ENCODE measurements around the gene BCR.

The BCR gene

GRCh38 chr22:23246982-23247766 is 66.9 kb downstream of the BCR start:
- no peak for DNase-seq

GRCh38 chr22:23248583-23248982 is 68.3 kb downstream of the BCR start:
- no peak for DNase-seq

DNA sequence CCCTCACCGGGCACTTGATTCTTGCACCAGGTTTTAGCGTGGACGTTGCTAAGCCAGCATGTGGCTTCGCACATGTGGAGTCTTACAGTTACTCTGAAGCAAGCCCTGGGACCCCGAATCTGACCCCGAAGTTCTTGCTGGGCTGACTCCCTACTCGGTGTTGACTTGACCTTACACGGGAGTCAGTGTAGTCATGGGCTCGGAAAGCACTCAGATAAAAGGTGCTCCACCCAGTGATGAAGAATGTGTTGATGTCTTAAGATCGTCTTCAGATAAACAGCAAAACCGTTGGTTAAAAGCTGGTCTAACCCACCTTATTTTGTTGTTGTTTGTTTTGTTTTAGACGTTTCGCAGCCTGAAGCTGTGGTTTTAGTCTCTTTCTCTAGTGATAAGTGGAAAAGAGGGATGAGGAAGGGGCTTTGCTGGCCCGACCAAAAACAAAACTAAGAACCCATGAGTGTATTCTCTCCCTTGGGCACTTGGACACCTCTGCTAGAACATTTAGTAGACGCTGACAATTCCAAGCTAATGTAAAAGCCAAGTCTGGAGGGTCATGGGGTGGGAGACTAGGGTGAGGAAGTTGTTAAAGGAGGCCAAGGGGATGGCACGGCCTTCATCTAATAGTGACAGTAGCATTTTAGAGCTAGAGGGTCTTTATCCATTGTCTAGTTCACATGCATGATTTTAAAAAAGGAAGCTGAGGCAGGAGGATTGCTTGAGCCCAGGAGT is 69.9 kb downstream of the BCR start:
- no peak for DNase-seq

DNA sequence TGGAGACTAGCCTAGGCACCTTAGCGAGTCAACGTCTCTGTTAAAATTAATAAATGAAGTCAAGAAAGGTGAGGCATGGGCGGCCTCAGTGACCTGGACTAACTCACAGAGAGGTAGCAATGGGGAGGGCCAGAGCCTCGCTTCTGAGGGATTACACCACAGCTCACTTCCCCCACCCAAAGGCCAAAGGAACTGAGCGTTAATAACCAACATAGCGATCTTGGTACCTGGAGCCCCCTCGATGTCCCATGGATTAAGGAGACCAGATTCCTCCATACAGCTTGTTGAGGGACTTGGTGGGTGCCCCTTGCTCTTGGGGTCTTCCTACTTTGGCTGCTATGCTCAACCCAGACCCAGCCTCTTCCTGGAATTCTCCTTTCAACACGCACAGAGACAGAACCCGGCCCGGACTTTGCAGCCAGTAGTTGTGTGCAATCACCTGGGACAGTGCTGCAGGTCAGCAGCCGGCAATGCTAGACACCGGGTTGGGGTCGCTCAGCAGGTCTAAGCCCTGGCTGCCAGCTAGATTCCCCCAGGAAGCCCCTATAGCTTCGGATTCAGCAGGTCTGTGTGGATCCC is 70.6 kb downstream of the BCR start:
- no peak for DNase-seq

GRCh38 chr22:23251445-23252093 is 71.3 kb downstream of the BCR start:
- DNase-seq: no peak

DNA sequence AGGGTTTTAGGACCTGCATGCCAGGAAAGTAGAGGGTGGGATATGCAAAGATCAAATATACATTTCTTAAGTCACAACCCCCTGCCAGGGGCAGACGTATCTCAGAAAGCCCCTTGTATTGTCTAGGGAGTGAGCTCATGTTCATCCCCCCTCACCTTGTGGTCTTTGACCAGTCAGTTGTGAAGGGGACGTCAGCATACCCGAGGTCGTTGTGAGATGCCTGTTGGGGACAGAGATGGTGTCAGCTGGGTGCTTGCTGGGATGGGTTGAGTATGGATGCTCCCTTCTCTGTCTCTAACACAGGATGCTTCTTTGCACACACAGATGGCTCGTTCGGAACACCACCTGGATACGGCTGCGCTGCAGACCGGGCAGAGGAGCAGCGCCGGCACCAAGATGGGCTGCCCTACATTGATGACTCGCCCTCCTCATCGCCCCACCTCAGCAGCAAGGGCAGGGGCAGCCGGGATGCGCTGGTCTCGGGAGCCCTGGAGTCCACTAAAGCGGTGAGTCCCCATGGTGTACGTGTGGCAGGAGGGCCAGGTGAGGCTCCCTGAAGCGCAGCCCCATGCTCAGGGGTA is 73.3 kb downstream of the BCR start:
- DNase-seq: no peak

GRCh38 chr22:23255506-23256170 is 75.3 kb downstream of the BCR start:
- no peak for DNase-seq

DNA sequence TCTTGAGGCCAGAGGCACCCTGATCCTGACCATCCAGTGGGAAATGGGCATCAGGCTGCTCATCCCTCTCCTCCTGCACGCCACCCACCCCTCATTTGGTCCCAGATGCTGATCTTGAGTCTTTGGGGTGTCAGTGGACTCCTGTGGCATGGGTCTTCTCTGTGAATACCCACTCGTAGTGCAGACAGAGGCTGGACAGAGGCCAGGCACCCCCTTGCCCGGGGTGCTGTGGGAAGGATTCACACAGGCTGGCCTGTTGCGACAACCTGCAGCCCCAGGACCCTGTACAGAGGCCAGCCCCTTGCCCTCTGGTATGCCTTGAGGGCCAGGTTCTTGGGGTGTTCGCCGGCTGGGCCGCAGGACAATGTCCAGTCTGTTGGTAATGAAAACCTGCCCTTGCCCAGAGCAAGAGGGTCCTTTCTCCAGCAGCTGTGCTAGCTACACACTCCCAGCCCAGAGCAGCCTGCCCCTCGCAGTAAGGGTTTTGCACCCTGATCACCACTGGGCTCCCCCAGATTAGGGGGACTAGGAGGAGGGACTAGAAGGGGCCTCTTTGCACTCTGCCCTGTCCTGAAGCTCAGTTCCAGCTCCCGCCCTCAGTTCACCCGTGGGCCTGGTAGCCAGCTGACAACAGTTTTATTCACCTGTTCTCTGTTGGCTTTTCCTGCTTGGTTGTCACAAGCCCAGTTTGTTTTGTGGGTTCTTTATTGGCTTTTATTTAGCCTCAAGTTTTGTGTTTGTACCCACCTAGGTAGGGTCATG is 76.0 kb downstream of the BCR start:
- no peak for DNase-seq

GRCh38 chr22:23256986-23257888 is 76.9 kb downstream of the BCR start:
- no peak for DNase-seq

GRCh38 chr22:23257889-23258825 is 77.8 kb downstream of the BCR start:
- no peak for DNase-seq

DNA sequence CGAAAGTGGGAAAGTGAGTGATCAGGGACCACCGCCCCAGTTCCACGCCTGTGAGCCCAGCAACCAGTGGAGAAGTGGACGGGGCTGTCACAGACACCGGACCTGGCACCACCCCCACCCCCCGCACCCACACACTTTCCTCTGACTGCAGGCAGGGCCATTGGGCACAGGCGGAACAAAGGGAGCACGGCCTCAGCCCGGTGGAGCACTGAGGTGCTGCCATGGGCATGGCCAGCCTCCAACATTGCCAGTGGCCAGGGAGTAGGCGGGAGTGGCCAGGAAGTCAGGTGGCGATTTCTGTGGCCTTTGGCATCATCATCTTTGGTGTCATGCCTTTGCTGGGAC is 78.5 kb downstream of the BCR start:
- no peak for DNase-seq

- no peak for DNase-seq
Observed at GRCh38 chr22:23259916-23260644, 79.8 kb downstream of the BCR start.

GRCh38 chr22:23260645-23261581 is 80.6 kb downstream of the BCR start:
- DNase-seq: no peak

GRCh38 chr22:23261900-23262450 is 81.7 kb downstream of the BCR start:
- no peak for DNase-seq

DNA sequence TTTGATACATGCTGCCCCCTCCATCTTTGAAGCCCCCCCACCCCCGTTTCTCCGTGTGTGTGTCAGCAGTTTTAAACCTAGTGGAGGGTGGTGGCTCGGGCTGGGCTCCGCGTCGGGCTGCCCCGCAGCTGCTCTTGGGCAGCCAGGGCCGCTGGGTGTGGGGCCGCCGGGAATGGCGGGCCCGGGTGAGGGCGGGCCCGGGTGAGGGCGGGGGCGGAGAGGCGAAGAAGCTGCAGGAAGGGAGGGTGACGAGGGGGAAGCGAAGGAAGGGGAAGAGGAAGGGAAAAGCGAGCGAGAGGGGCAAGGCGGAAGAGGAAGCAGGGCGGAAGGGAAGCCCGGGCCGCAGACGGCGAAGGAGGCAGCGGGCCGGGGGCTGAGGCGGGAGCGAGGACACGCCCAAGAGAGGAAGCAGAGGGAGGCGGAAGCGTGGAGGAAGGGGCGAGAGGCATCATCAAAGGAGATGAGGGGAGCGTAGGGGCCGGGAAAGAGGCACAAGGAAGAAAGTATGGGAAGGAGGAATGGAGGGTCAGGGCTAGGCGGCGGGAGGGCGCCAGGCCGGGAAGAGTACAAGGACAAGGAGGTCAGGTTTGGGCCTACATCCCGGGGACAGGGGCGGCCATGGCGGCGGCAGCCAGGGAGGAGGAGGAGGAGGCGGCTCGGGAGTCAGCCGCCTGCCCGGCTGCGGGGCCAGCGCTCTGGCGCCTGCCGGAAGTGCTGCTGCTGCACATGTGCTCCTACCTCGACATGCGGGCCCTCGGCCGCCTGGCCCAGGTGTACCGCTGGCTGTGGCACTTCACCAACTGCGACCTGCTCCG is 82.4 kb downstream of the BCR start:
- DNase-seq: no peak

All from cortex of kidney (tissue), 1 donor.